ENCODE results near the gene MYF6. TPM values are rescaled to one million over a fixed set of nuclear protein-coding genes. Genes with fewer than 3 reads are reported as not detected.

Gene MYF6
- total RNA-seq, 4 donors from 2014 or later = 335 to 1,770 (median 962) TPM

DNA sequence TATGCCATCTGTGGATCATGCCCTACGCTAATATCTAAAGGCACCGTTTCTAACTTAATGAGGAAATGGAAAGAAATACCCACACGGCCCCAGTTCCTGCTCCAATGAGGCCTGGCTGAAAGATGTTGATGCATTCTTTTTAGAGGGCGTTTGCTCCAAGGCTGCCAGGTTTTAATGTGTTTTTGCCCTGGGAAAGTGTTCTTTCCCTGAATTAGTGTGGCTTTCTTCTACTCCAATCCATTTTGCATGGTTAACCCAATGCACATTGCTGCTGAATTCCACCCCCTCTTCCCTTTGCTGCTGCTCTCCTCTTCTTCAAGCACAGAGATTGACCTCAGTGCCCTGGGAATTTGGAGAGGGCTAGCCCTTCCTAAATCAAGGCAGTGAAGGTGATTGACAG is 10.4 kb downstream of the MYF6 start:
- intact Hi-C loops (cut with DNase I; ENCODE audit: low total_unique reads) (no loop called here), in situ Hi-C loops (cut with MboI; ENCODE audit: low sequenced_read_pairs in 4 of 4) (no loop called here)
- Histone ChIP-seq H3K4me3 (no peak overlapping the region), H3K27me3 (peaks cover 0 to 9% (median 4%) of the 10 kb centered on the region in 3 donors), H3K36me3 (no peaks in the 10 kb centered on the region), H3K9me3 (no peaks in the 10 kb centered on the region), H3K4me1 (peaks cover 0 to 4% of the 10 kb centered on the region in 2 donors), H3K27ac (no peak overlapping the region)
- no peak for TF ChIP-seq POLR2A (IDR thresholded peaks at IDR 0.05)
- TF ChIP-seq, protein P1, sequence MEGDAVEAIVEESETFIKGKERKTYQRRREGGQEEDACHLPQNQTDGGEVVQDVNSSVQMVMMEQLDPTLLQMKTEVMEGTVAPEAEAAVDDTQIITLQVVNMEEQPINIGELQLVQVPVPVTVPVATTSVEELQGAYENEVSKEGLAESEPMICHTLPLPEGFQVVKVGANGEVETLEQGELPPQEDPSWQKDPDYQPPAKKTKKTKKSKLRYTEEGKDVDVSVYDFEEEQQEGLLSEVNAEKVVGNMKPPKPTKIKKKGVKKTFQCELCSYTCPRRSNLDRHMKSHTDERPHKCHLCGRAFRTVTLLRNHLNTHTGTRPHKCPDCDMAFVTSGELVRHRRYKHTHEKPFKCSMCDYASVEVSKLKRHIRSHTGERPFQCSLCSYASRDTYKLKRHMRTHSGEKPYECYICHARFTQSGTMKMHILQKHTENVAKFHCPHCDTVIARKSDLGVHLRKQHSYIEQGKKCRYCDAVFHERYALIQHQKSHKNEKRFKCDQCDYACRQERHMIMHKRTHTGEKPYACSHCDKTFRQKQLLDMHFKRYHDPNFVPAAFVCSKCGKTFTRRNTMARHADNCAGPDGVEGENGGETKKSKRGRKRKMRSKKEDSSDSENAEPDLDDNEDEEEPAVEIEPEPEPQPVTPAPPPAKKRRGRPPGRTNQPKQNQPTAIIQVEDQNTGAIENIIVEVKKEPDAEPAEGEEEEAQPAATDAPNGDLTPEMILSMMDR (IDR thresholded peaks at IDR 0.05 in 4 of 5, conservative IDR thresholded peaks at IDR 0.05 in 1 of 5) = no peak
- ATAC-seq = no peak
- no peak for DNase-seq

DNA sequence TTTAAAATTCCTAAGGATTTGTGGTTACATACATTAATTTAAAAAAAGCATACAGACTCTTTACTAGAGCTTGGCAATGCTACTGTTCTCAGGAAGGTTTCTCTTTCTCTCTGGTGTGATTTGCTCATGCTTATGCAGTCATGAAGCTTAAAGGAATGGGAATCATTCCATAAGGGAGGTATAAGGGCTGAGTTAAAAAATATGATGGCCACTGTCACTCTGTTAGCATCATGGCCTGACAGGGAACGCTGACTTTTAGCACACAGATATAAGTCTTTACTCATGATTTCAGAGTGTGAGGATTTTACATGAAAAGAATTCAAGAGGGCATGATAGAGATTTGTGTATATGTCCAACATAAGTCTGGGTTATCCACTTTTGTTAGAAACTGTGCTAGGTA is 13.1 kb downstream of the MYF6 start:
- no peak for DNase-seq
- no peak for ATAC-seq
- Histone ChIP-seq H3K36me3 (no peaks in the 10 kb centered on the region), H3K9me3 (no peaks in the 10 kb centered on the region), H3K27me3 (peaks cover 0 to 5% (median 4%) of the 10 kb centered on the region in 3 donors), H3K27ac (no peak overlapping the region), H3K4me1 (no peaks in the 10 kb centered on the region), H3K4me3 (no peak overlapping the region)
- in situ Hi-C loops (cut with MboI; ENCODE audit: low sequenced_read_pairs in 4 of 4) = no loop called here
- intact Hi-C loops (cut with DNase I; ENCODE audit: low total_unique reads) = no loop called here
- TF ChIP-seq POLR2A (IDR thresholded peaks at IDR 0.05) = no peak
- TF ChIP-seq, protein P1 (IDR thresholded peaks at IDR 0.05 in 4 of 5, conservative IDR thresholded peaks at IDR 0.05 in 1 of 5) = no peak

DNA sequence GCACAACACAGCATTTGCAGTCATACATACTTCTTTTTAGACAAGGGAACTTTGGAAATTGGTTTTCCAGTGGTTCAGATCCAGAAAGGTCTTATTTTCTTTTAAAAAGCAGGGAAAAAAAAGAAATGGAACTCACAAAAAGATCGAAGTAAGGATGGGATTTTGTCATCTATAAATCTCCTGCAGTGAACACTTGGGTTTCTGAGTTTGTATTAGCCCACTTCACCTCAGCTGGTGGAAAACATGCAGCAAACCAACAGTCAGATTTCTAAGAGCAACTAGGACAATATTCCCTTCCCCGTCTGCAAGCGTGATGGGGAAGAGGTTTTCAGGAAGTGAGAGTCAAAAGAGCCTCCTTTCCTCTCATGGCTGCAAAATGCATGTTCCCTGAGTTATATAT is 13.9 kb downstream of the MYF6 start:
- no peak for ATAC-seq
- no peaks in the 10 kb centered on the region for H3K36me3 ChIP-seq
- intact Hi-C loops (cut with DNase I; ENCODE audit: low total_unique reads) = no loop called here

DNA sequence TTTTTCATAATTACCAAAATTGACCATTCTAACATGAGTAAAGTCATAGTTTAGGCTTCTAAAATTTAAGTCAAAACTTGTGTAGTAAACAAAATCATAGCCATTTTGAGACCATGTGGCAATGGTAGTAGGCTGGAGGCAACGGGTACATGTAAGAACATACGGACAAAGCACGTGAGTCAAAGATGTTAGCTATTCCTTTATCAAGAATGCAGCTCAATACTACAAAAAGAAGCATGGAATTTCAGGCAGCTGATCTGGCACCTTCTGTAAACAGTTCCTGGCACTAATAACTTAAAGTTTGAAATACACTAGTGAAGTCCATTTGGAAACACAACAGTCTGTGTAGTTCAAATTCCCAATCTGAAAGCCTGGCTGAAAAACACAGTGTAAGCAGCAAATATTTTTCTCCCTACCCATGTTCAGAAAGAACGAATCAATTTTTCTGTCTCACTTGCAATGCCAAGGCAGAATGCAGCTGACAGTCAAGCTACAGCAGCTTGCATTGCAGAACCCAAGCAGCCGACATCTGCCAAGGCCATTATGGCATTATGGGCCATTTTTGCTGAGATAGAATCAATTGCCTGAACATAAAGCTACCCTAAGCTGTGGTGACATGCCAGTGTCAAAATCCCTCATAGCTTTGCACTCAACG is 38.5 kb downstream of the MYF6 start:
- no peak overlapping the region for H3K27ac ChIP-seq
- no peaks in the 10 kb centered on the region for H3K9me3 ChIP-seq
- no peaks in the 10 kb centered on the region for H3K4me1 ChIP-seq
- TF ChIP-seq POLR2A (IDR thresholded peaks at IDR 0.05) = no peak
- TF ChIP-seq, protein P1 (IDR thresholded peaks at IDR 0.05 in 4 of 5, conservative IDR thresholded peaks at IDR 0.05 in 1 of 5) = no peak
- in situ Hi-C loops (cut with MboI; ENCODE audit: low sequenced_read_pairs in 4 of 4) (no loop called here), intact Hi-C loops (cut with DNase I; ENCODE audit: low total_unique reads) (no loop called here)
- H3K36me3 ChIP-seq = no peaks in the 10 kb centered on the region
- no peaks in the 10 kb centered on the region for H3K27me3 ChIP-seq
- H3K4me3 ChIP-seq = no peak overlapping the region
- ATAC-seq (peak in 1 of 2 donors; percentile 23), DNase-seq (no peak)

More for the DNA sequence above, 13.9 kb downstream of the MYF6 start:
- no peak for DNase-seq
- Histone ChIP-seq H3K9me3 (no peaks in the 10 kb centered on the region), H3K4me1 (no peaks in the 10 kb centered on the region), H3K4me3 (no peak overlapping the region), H3K27me3 (peaks cover 0 to 5% (median 0%) of the 10 kb centered on the region in 3 donors), H3K27ac (no peak overlapping the region)
- in situ Hi-C loops (cut with MboI; ENCODE audit: low sequenced_read_pairs in 4 of 4) = no loop called here
- TF ChIP-seq POLR2A (IDR thresholded peaks at IDR 0.05) = no peak
- TF ChIP-seq, protein P1 (IDR thresholded peaks at IDR 0.05 in 4 of 5, conservative IDR thresholded peaks at IDR 0.05 in 1 of 5) = no peak

DNA sequence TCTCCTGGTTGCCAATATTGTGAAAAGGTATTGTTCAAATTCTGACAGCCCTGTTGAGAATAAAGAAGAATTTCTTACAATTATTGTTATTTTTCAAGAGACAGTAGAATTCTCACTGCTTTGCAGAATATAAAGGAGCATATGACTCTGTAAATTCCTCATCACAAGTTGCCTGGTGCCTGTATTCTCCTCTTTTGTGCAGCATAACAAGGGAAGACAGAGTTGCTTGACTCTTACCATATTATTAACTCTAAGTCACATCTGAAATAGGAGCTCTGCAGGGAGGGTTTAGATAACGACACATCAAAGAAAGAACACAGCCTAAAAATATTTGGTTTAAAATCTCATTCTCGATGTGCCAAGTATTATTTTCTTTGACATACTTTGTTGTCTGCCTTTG is 40.4 kb downstream of the MYF6 start:
- no peak for DNase-seq
- no peak overlapping the region for H3K27ac ChIP-seq
- no peaks in the 10 kb centered on the region for H3K27me3 ChIP-seq
- H3K4me3 ChIP-seq = no peak overlapping the region
- intact Hi-C loops (cut with DNase I; ENCODE audit: low total_unique reads) = no loop called here
- no peak for ATAC-seq
- in situ Hi-C loops (cut with MboI; ENCODE audit: low sequenced_read_pairs in 4 of 4) = no loop called here
- H3K4me1 ChIP-seq = no peaks in the 10 kb centered on the region
- H3K36me3 ChIP-seq = no peaks in the 10 kb centered on the region
- no peak for TF ChIP-seq POLR2A (IDR thresholded peaks at IDR 0.05)
- TF ChIP-seq, protein P1 (IDR thresholded peaks at IDR 0.05 in 4 of 5, conservative IDR thresholded peaks at IDR 0.05 in 1 of 5) = no peak
- no peaks in the 10 kb centered on the region for H3K9me3 ChIP-seq
